M059J (cell line): ENCODE measurements around the gene CFAP107. TPM values are rescaled to one million over a fixed set of nuclear protein-coding genes. Genes with fewer than 3 reads are reported as not detected.
"Not testable (repeated sequence)": the region's sequence is repeated elsewhere in the genome, so short reads cannot be mapped to it uniquely, and the experiment has no call there.

Source experiments
- DNase-seq: peaks from one replicate; pipeline ENCODE4 v3.0.0-alpha.2; 2012; ENCODE audit warnings: low read depth
- total RNA-seq: library from RNA; depleted of rRNA; stranded (reverse); fragments of >200 nt; shearing (Covaris generic); gene quantifications from 2 replicates; pipeline ENCODE4 v1.2.3, GENCODE V29; 2014; rRNA removed

The CFAP107 gene
- total RNA-seq, 1 experiment from 2014 or later: not detected

- DNase-seq: no peak
Observed at GRCh38 chr1:12778061-12778460, 32.1 kb downstream of the CFAP107 start.

GRCh38 chr1:12778907-12779306, 32.9 kb downstream of the CFAP107 start:
- no peak for DNase-seq

GRCh38 chr1:12781488-12781887, 35.5 kb downstream of the CFAP107 start:
- not testable (repeated sequence) for DNase-seq

GRCh38 chr1:12783783-12784182, 37.8 kb downstream of the CFAP107 start:
- peak; percentile 33 for DNase-seq

- DNase-seq: peak; percentile 6
Observed at GRCh38 chr1:12784729-12785128, 38.7 kb downstream of the CFAP107 start.

- not testable (repeated sequence) for DNase-seq
Observed at GRCh38 chr1:12791097-12791496, 45.1 kb downstream of the CFAP107 start, which contains the start of gene PRAMEF1. Gene PRAMEF1, plus strand, starts transcription at chr1:12791397. Its CDS starts 1,831 bp downstream, at chr1:12793228.

GRCh38 chr1:12798911-12799310, 52.9 kb downstream of the CFAP107 start:
- DNase-seq: peak; percentile 61

GRCh38 chr1:12799730-12800129, 53.7 kb downstream of the CFAP107 start:
- no peak for DNase-seq

GRCh38 chr1:12809933-12810332, 63.9 kb downstream of the CFAP107 start:
- no peak for DNase-seq

GRCh38 chr1:12810691-12811408, 64.8 kb downstream of the CFAP107 start:
- peak; percentile 89 for DNase-seq

- peak; percentile 78 for DNase-seq
Observed at GRCh38 chr1:12811409-12811784, 65.4 kb downstream of the CFAP107 start.

Other genes starting within 250 kb of the CFAP107 start
- gene DHRS3, start 128.0 kb upstream of the CFAP107 start, total RNA-seq: 47.3 and 51.5 TPM in 2 replicates
- not detected in 2 replicates for gene AADACL4, start 102.1 kb upstream of the CFAP107 start, total RNA-seq
- not detected in 2 replicates for gene AADACL3, start 30.1 kb upstream of the CFAP107 start, total RNA-seq
- gene PRAMEF12, start 27.5 kb downstream of the CFAP107 start, total RNA-seq: not detected in 2 replicates
- not detected in 2 replicates for gene PRAMEF1, start 45.2 kb downstream of the CFAP107 start, total RNA-seq
- gene PRAMEF11, start 85.2 kb downstream of the CFAP107 start, total RNA-seq: not detected in 2 replicates
- not detected in 2 replicates for gene HNRNPCL1, start 102.5 kb downstream of the CFAP107 start, total RNA-seq
- not detected in 2 replicates for gene PRAMEF2, start 110.9 kb downstream of the CFAP107 start, total RNA-seq
- not detected in 2 replicates for gene PRAMEF4, start 140.0 kb downstream of the CFAP107 start, total RNA-seq
- not detected in 2 replicates for gene PRAMEF10, start 152.1 kb downstream of the CFAP107 start, total RNA-seq
- gene PRAMEF7, start 170.4 kb downstream of the CFAP107 start, total RNA-seq: not detected in 2 replicates
- gene PRAMEF6, start 201.4 kb downstream of the CFAP107 start, total RNA-seq: not detected in 2 replicates